Measurements from ENCODE around the gene OIP5. TPM values are rescaled to one million over a fixed set of nuclear protein-coding genes. Genes with fewer than 3 reads are reported as not detected.

The OIP5 gene
- total RNA-seq, 6 donors from 2014 or later = 0.46 to 1.1 (median 1.1) TPM; not detected in 3

GRCh38 chr15:41347236-41347635 lies 14.8 kb upstream of the OIP5 start:
- TF ChIP-seq EP300 (IDR thresholded peaks at IDR 0.05) (no peak), POLR2A (IDR thresholded peaks at IDR 0.05) (no peak), POLR2AphosphoS5 (IDR thresholded peaks at IDR 0.05) (no peak), CTCF (IDR thresholded peaks at IDR 0.05) (no peak)
- H3K4me3 ChIP-seq = no peak overlapping the region
- H3K27me3 ChIP-seq = no peaks in the 10 kb centered on the region
- no peak for ATAC-seq (ENCODE audit: low FRiP score in 2 of 2)
- no peak for DNase-seq
- H3K4me1 ChIP-seq = no peaks in the 10 kb centered on the region
- no peaks in the 10 kb centered on the region for H3K9me3 ChIP-seq
- H3K27ac ChIP-seq = no peak overlapping the region
- H3K36me3 ChIP-seq = no peaks in the 10 kb centered on the region
- 64 to 65% methylated on average over 5 of the region's 5 CpGs for WGBS, 2 donors

- ATAC-seq (ENCODE audit: low FRiP score in 2 of 2) = no peak
- 69 to 96% methylated on average over 4 of the region's 4 CpGs for WGBS, 2 donors
- no peak for TF ChIP-seq CTCF (IDR thresholded peaks at IDR 0.05)
- TF ChIP-seq POLR2A (IDR thresholded peaks at IDR 0.05) = no peak
- no peak for TF ChIP-seq POLR2AphosphoS5 (IDR thresholded peaks at IDR 0.05)
- no peak for TF ChIP-seq EP300 (IDR thresholded peaks at IDR 0.05)
Measured at GRCh38 chr15:41341519-41341918, 9.1 kb upstream of the OIP5 start.

GRCh38 chr15:41340189-41340695 lies 7.9 kb upstream of the OIP5 start:
- no peaks in the 10 kb centered on the region for H3K36me3 ChIP-seq
- WGBS, 2 donors = 91 to 96% methylated on average over 5 of the region's 5 CpGs
- H3K4me3 ChIP-seq = no peak overlapping the region
- no peaks in the 10 kb centered on the region for H3K9me3 ChIP-seq
- ATAC-seq (ENCODE audit: low FRiP score in 2 of 2) (no peak), DNase-seq (no peak)
- TF ChIP-seq POLR2A (IDR thresholded peaks at IDR 0.05) (no peak), EP300 (IDR thresholded peaks at IDR 0.05) (no peak), CTCF (IDR thresholded peaks at IDR 0.05) (no peak), POLR2AphosphoS5 (IDR thresholded peaks at IDR 0.05) (no peak)
- no peaks in the 10 kb centered on the region for H3K4me1 ChIP-seq
- no peak overlapping the region for H3K27ac ChIP-seq
- no peaks in the 10 kb centered on the region for H3K27me3 ChIP-seq

More at GRCh38 chr15:41341519-41341918, 9.1 kb upstream of the OIP5 start:
- Histone ChIP-seq H3K4me3 (no peak overlapping the region), H3K36me3 (no peaks in the 10 kb centered on the region), H3K27ac (no peak overlapping the region), H3K9me3 (no peaks in the 10 kb centered on the region), H3K27me3 (no peaks in the 10 kb centered on the region), H3K4me1 (no peaks in the 10 kb centered on the region)
- DNase-seq = no peak

- 85 to 87% methylated on average over 13 of the region's 13 CpGs for WGBS, 2 donors
- no peaks in the 10 kb centered on the region for H3K36me3 ChIP-seq
Measured at GRCh38 chr15:41337631-41338522, 5.5 kb upstream of the OIP5 start.

More at GRCh38 chr15:41337631-41338522, 5.5 kb upstream of the OIP5 start:
- H3K4me3 ChIP-seq = no peak overlapping the region
- H3K27ac ChIP-seq = no peak overlapping the region
- no peaks in the 10 kb centered on the region for H3K9me3 ChIP-seq
- TF ChIP-seq EP300 (IDR thresholded peaks at IDR 0.05) = no peak
- no peak for TF ChIP-seq POLR2A (IDR thresholded peaks at IDR 0.05)
- no peak for TF ChIP-seq CTCF (IDR thresholded peaks at IDR 0.05)
- TF ChIP-seq POLR2AphosphoS5 (IDR thresholded peaks at IDR 0.05) = no peak
- peaks cover 0 to 9% (median 8%) of the 10 kb centered on the region in 4 donors for H3K4me1 ChIP-seq
- DNase-seq (no peak), ATAC-seq (ENCODE audit: low FRiP score in 2 of 2) (no peak)
- H3K27me3 ChIP-seq = no peaks in the 10 kb centered on the region

All from upper lobe of left lung (tissue), 6 donors.